H9 (cell line): ENCODE data around the gene DCXR. TPM values are rescaled to one million over a fixed set of nuclear protein-coding genes. Genes with fewer than 3 reads are reported as not detected.
A peak's percentile ranks its signal among the peaks of the same experiment; 100 is the strongest.

Source experiments
- DNase-seq: peaks from one replicate; pipeline ENCODE4 v3.0.0-alpha.2; 2017
- H2AFZ ChIP-seq: one replicate; pipeline ENCODE4 v1.6.1; 2013; ENCODE audit warnings: mild to moderate bottlenecking, low read length, control low read depth, moderate library complexity
- H2AK5ac ChIP-seq: 2 replicates; pipeline ENCODE4 v1.6.1; 2013; ENCODE audit warnings: low read length, control low read depth, mixed read lengths; ENCODE audit not compliant: insufficient read length
- H2BK120ac ChIP-seq: one replicate; pipeline ENCODE4 v1.6.1; 2013; ENCODE audit warnings: low read depth, mild to moderate bottlenecking, low read length, control low read depth, inconsistent platforms; ENCODE audit not compliant: poor library complexity, severe bottlenecking
- H2BK12ac ChIP-seq: 2 replicates; pipeline ENCODE4 v1.6.1; 2013; ENCODE audit warnings: low read length, control low read depth, mixed read lengths, low read depth; ENCODE audit not compliant: insufficient read length
- H2BK15ac ChIP-seq: 2 replicates; pipeline ENCODE4 v1.6.1; 2013; ENCODE audit warnings: low read depth, low read length, control low read depth
- H2BK20ac ChIP-seq: one replicate; pipeline ENCODE4 v1.6.1; 2013; ENCODE audit warnings: low read depth, mild to moderate bottlenecking, low read length, control low read depth, inconsistent platforms; ENCODE audit not compliant: poor library complexity, severe bottlenecking
- H2BK5ac ChIP-seq: 2 replicates; pipeline ENCODE4 v1.6.1; 2013; ENCODE audit warnings: low read length, control low read depth, mixed read lengths; ENCODE audit not compliant: insufficient read length
- H3K14ac ChIP-seq: 2 replicates; pipeline ENCODE4 v1.6.1; 2013; ENCODE audit warnings: low read length, control low read depth; ENCODE audit not compliant: insufficient read depth
- H3K18ac ChIP-seq: 2 replicates; pipeline ENCODE4 v1.6.1; 2013; ENCODE audit warnings: low read depth, mild to moderate bottlenecking, mixed read lengths, low read length, control low read depth; ENCODE audit not compliant: insufficient read length
- H3K23ac ChIP-seq: 2 replicates; pipeline ENCODE4 v1.6.1; 2013; ENCODE audit warnings: low read length, control low read depth, mixed read lengths, low read depth; ENCODE audit not compliant: insufficient read length
- H3K23me2 ChIP-seq: 2 replicates; pipeline ENCODE4 v1.6.1; 2013; ENCODE audit warnings: low read depth, mild to moderate bottlenecking, mixed read lengths, low read length, control low read depth; ENCODE audit not compliant: insufficient read length, poor library complexity, severe bottlenecking
- H3K27ac ChIP-seq: 2 replicates; pipeline ENCODE4 v1.5.1; 2013; ENCODE audit warnings: low read length, control low read depth, mixed read lengths, low read depth; ENCODE audit not compliant: insufficient read length
- H3K27me3 ChIP-seq: 2 replicates; pipeline ENCODE4 v1.6.1; 2013; ENCODE audit warnings: low read length, control low read depth, inconsistent platforms; ENCODE audit not compliant: insufficient read depth
- H3K4ac ChIP-seq: 2 replicates; pipeline ENCODE4 v1.6.1; 2013; ENCODE audit warnings: low read depth, mild to moderate bottlenecking, control low read depth, inconsistent platforms, low read length, moderate library complexity
- H3K4me1 ChIP-seq: 2 replicates; pipeline ENCODE4 v1.6.1; 2013; ENCODE audit warnings: low read length, control low read depth, inconsistent platforms; ENCODE audit not compliant: insufficient read depth
- H3K4me2 ChIP-seq: 2 replicates; pipeline ENCODE4 v1.6.1; 2013; ENCODE audit warnings: low read length, control low read depth, mixed read lengths; ENCODE audit not compliant: insufficient read length, insufficient read depth
- H3K56ac ChIP-seq: 2 replicates; pipeline ENCODE4 v1.6.1; 2013; ENCODE audit warnings: low read depth, mild to moderate bottlenecking, mixed read lengths, low read length, control low read depth; ENCODE audit not compliant: insufficient read length
- H3K79me1 ChIP-seq: 2 replicates; pipeline ENCODE4 v1.6.1; 2013; ENCODE audit warnings: low read depth, mild to moderate bottlenecking, moderate library complexity, low read length, control low read depth, inconsistent platforms; ENCODE audit not compliant: insufficient read depth, poor library complexity, severe bottlenecking
- H3K79me2 ChIP-seq: 2 replicates; pipeline ENCODE4 v1.6.1; 2013; ENCODE audit warnings: low read length, control low read depth, inconsistent platforms; ENCODE audit not compliant: insufficient read depth
- H3K9ac ChIP-seq: 2 replicates; pipeline ENCODE4 v1.6.1; 2013; ENCODE audit warnings: low read length, control low read depth, mixed read lengths; ENCODE audit not compliant: insufficient read length; ENCODE audit errors: extremely low read depth
- H3K9me3 ChIP-seq: one replicate; pipeline ENCODE4 v1.6.1; 2013; ENCODE audit warnings: low read depth, low read length, inconsistent platforms; ENCODE audit not compliant: control insufficient read depth
- H3T11ph ChIP-seq: one replicate; pipeline ENCODE4 v1.6.1; 2013; ENCODE audit warnings: mild to moderate bottlenecking, low read length, control low read depth, inconsistent platforms
- H4K20me1 ChIP-seq: one replicate; pipeline ENCODE4 v1.6.1; 2013; ENCODE audit not compliant: control insufficient read depth, insufficient read length, insufficient read depth
- H4K5ac ChIP-seq: 2 replicates; pipeline ENCODE4 v1.6.1; 2013; ENCODE audit warnings: low read depth, mild to moderate bottlenecking, mixed read lengths, low read length, control low read depth; ENCODE audit not compliant: insufficient read length
- H4K8ac ChIP-seq: replicated peaks from 2 replicates; pipeline ENCODE4 v1.6.1; 2013; ENCODE audit warnings: low read length, control low read depth, mixed read lengths, low read depth; ENCODE audit not compliant: insufficient read length
- H4K91ac ChIP-seq: 2 replicates; pipeline ENCODE4 v1.6.1; 2013; ENCODE audit warnings: low read depth, mild to moderate bottlenecking, moderate library complexity, mixed read lengths, low read length, control low read depth; ENCODE audit not compliant: insufficient read length
- H3K27ac Mint-ChIP-seq, 3 experiments: 2 replicates in 2 of 3; 3 replicates in 1 of 3; pipeline ENCODE4 v1.8.0; 2020 to 2021; ENCODE audit warnings: mixed read lengths in 3 of 3, mild to moderate bottlenecking in 1 of 3, moderate library complexity in 1 of 3
- H3K27me3 Mint-ChIP-seq: 2 replicates; pipeline ENCODE4 v1.8.0; 2021; ENCODE audit warnings: low read depth, mild to moderate bottlenecking, moderate library complexity, mixed read lengths
- H3K36me3 Mint-ChIP-seq, 3 experiments: 2 replicates in 2 of 3; 3 replicates in 1 of 3; pipeline ENCODE4 v1.8.0; 2020 to 2021; ENCODE audit warnings: low read depth in 3 of 3, mixed read lengths in 3 of 3; ENCODE audit not compliant: insufficient read depth in 1 of 3
- H3K4me1 Mint-ChIP-seq, 2 experiments: 2 replicates each; pipeline ENCODE4 v1.8.0; 2020; ENCODE audit warnings: mixed read lengths in 2 of 2
- H3K4me3 Mint-ChIP-seq, 2 experiments: 2 replicates in 1 of 2; 3 replicates in 1 of 2; pipeline ENCODE4 v1.8.0; 2020 to 2021; ENCODE audit warnings: mild to moderate bottlenecking in 2 of 2, mixed read lengths in 2 of 2, moderate library complexity in 1 of 2
- H3K9me3 Mint-ChIP-seq, 2 experiments: 2 replicates in 1 of 2; 3 replicates in 1 of 2; pipeline ENCODE4 v1.8.0; 2020; ENCODE audit warnings: mild to moderate bottlenecking in 2 of 2, mixed read lengths in 2 of 2, moderate library complexity in 1 of 2
- WGBS: extraction: QIAGEN DNeasy Blood & Tissue Kit; methylation state at CpG from one replicate; pipeline ENCODE4 v1.1.7; 2013; ENCODE audit warnings: missing lambda C conversion rate, low lambda C conversion rate, mixed read lengths; ENCODE audit not compliant: insufficient read length; ENCODE audit errors: extremely low coverage; 5-methylcytosine and 5-hydroxymethylcytosine counted together
- total RNA-seq: library from RNA; stranded (reverse); gene quantifications from 2 replicates; pipeline ENCODE4 v1.2.1, GENCODE V29; 2021
- TF ChIP-seq, protein P1 (sequence below): fragments of 200-600 bp; sonication (generic); conservative IDR thresholded peaks from 3 replicates; pipeline ENCODE4 v1.8.0; 2021; ENCODE audit warnings: antibody characterized with exemption, mild to moderate bottlenecking

The DCXR gene
- total RNA-seq, 1 experiment from 2014 or later: 93.6 TPM

DNA sequence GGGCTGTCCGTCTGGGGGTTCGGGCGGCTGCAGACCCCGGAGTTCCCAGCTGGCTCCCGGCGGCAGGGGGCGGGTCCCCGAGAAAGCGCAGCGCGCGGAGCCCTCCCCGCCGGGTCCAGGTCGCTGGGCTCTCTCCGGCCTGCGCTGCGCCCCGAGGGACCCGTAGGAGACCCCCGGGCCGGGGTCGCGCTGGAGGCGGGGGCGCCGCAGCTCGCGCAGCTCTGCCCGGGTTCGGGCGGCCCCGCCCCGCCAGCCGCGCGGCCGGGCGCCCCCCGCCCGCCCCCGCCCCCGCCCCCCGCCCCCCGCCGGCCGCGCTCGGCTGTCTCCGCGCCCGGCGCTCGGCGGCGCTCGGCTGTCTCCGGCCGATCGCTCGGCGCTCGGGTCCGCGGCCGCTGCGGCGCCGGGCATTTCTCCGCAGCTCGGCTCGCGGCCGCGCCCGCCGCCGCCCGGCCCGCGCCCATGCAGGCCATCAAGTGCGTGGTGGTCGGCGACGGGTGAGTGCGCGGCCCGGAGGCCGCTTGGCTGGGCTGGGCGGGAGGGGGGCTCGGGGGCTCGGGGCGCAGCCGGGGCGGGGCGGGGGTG is 6.1 kb downstream of the DCXR start, which contains the start of gene RAC3:
RAC3 (plus strand) TSS at position 376 of the 582 bp plus-strand sequence; CDS start at position 460, 84 bp downstream.
- H3K9me3 ChIP-seq: no peaks in the 10 kb centered on the region
- no peaks in the 10 kb centered on the region for H3K79me1 ChIP-seq
- peaks cover 2% of the 10 kb centered on the region; the same call in 1 of the 2 replicates for H3K27me3 Mint-ChIP-seq
- no peak within 1 kb of the TSS for H2BK12ac ChIP-seq
- H3T11ph ChIP-seq: no peak within 1 kb of the TSS
- H2BK20ac ChIP-seq: no peak within 1 kb of the TSS
- H3K36me3 Mint-ChIP-seq: peaks cover 8 to 24% (median 16%) of the 10 kb centered on the region in 3 experiments; a peak in 6 of 7 replicates
- no peaks in the 10 kb centered on the region for H3K4me1 ChIP-seq
- H3K23ac ChIP-seq: no peak within 1 kb of the TSS
- no peak within 1 kb of the TSS for H4K8ac ChIP-seq
- no peak within 1 kb of the TSS for H2BK120ac ChIP-seq
- no peak for DNase-seq
- TF ChIP-seq, protein P1, sequence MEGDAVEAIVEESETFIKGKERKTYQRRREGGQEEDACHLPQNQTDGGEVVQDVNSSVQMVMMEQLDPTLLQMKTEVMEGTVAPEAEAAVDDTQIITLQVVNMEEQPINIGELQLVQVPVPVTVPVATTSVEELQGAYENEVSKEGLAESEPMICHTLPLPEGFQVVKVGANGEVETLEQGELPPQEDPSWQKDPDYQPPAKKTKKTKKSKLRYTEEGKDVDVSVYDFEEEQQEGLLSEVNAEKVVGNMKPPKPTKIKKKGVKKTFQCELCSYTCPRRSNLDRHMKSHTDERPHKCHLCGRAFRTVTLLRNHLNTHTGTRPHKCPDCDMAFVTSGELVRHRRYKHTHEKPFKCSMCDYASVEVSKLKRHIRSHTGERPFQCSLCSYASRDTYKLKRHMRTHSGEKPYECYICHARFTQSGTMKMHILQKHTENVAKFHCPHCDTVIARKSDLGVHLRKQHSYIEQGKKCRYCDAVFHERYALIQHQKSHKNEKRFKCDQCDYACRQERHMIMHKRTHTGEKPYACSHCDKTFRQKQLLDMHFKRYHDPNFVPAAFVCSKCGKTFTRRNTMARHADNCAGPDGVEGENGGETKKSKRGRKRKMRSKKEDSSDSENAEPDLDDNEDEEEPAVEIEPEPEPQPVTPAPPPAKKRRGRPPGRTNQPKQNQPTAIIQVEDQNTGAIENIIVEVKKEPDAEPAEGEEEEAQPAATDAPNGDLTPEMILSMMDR: no peak
- no peak within 1 kb of the TSS for H2BK5ac ChIP-seq
- H3K4me1 Mint-ChIP-seq: peaks cover 2 to 19% of the 10 kb centered on the region in 2 experiments
- H4K20me1 ChIP-seq: no peaks in the 10 kb centered on the region
- no peak within 1 kb of the TSS for H4K5ac ChIP-seq
- H3K4ac ChIP-seq: no peak within 1 kb of the TSS
- peak within 1 kb of the TSS; percentile 7 for H3K18ac ChIP-seq
- no peak within 1 kb of the TSS for H2BK15ac ChIP-seq
- H2AFZ ChIP-seq: no peak within 1 kb of the TSS
- peak within 1 kb of the TSS; percentile 63 to 81 for H3K4me3 Mint-ChIP-seq
- no peaks in the 10 kb centered on the region for H3K79me2 ChIP-seq
- H3K27ac ChIP-seq: no peak within 1 kb of the TSS
- H3K56ac ChIP-seq: no peak within 1 kb of the TSS
- no peak within 1 kb of the TSS for H2AK5ac ChIP-seq
- H3K4me2 ChIP-seq: peak within 1 kb of the TSS; percentile 65
- no peak within 1 kb of the TSS for H3K27ac Mint-ChIP-seq
- H3K9me3 Mint-ChIP-seq: no peaks in the 10 kb centered on the region
- no peak within 1 kb of the TSS for H4K91ac ChIP-seq
- H3K9ac ChIP-seq: peak within 1 kb of the TSS; percentile 55
- H3K14ac ChIP-seq: peak within 1 kb of the TSS; percentile 66; the same call in 1 of the 2 replicates
- no CpG with 5 or more reads among the region's 96 CpGs for WGBS
- H3K23me2 ChIP-seq: peaks cover 8% of the 10 kb centered on the region
- no peaks in the 10 kb centered on the region; the same call in 1 of the 2 replicates for H3K27me3 ChIP-seq
